HG03039 (cell line): ENCODE data around the gene KCNH5.

Experiments used
- ATAC-seq: cut with Tn5 transposase; IDR thresholded peaks from one replicate; pipeline ENCODE4 v1.9.1; 2021; ENCODE audit warnings: mild to moderate bottlenecking, moderate library complexity; ENCODE audit not compliant: unreplicated experiment

The KCNH5 gene

GRCh38 chr14:62684376-62684775 is 360.9 kb downstream of the KCNH5 start:
- ATAC-seq, result no peak

GRCh38 chr14:62682208-62682607 is 363.1 kb downstream of the KCNH5 start:
- ATAC-seq, result no peak

- ATAC-seq, result no peak
Observed at GRCh38 chr14:62674563-62675237, 370.6 kb downstream of the KCNH5 start.

- ATAC-seq, result no peak
Observed at GRCh38 chr14:62673014-62673755, 372.1 kb downstream of the KCNH5 start.

GRCh38 chr14:62670526-62670925 is 374.7 kb downstream of the KCNH5 start:
- ATAC-seq, result no peak

GRCh38 chr14:62667421-62667914 is 377.8 kb downstream of the KCNH5 start:
- no peak for ATAC-seq

GRCh38 chr14:62665286-62665685 is 380.0 kb downstream of the KCNH5 start:
- ATAC-seq, result no peak

GRCh38 chr14:62663456-62663821 is 381.8 kb downstream of the KCNH5 start:
- ATAC-seq, result no peak

- ATAC-seq, result no peak
Observed at GRCh38 chr14:62662811-62663455, 382.3 kb downstream of the KCNH5 start.

- ATAC-seq, result no peak
Observed at GRCh38 chr14:62661818-62662217, 383.4 kb downstream of the KCNH5 start.

- no peak for ATAC-seq
Observed at GRCh38 chr14:62658631-62659030, 386.6 kb downstream of the KCNH5 start.

GRCh38 chr14:62657376-62657775 is 387.9 kb downstream of the KCNH5 start:
- no peak for ATAC-seq

GRCh38 chr14:62655166-62655565 is 390.1 kb downstream of the KCNH5 start:
- ATAC-seq, result no peak

GRCh38 chr14:62654641-62655040 is 390.6 kb downstream of the KCNH5 start:
- ATAC-seq, result no peak
